ENCODE measurements around the gene ACLY. TPM values are rescaled to one million over a fixed set of nuclear protein-coding genes. Genes with fewer than 3 reads are reported as not detected.

ACLY gene
- total and polyA plus RNA-seq, 2 donors (not counting 1 experiment from before 2014, with no cell fraction given) = 40.2 to 91.5 TPM

DNA sequence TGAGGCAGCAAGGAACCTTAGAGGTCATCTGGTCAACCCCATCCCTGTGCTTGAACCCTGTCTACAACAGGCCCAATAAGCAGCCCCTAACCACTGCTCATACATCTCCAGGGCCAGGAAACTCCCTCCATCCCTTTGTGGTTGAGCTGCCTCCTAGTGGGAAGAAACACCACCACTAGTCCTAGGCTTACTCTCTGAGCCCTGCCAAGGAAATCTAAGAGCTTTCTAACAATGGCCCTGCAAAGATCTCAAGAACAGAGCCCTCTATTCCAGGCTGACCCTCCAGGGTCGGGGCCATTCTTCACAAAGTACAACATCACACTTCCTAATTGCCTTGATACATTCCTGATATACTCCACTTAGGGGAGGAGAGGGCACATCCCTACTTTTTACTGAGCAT is 5.8 kb downstream of the ACLY start:
- peaks cover 10 to 12% of the 10 kb centered on the region in 2 donors for H3K4me1 ChIP-seq (ENCODE audit: control insufficient read depth in 2 of 2, insufficient read depth in 2 of 2, low read length in 2 of 2)
- DNase-seq (no peak), ATAC-seq (ENCODE audit: low read depth) (no peak)
- H3K9me3 Mint-ChIP-seq (ENCODE audit: insufficient read depth) = no peaks in the 10 kb centered on the region
- peaks cover 74% of the 10 kb centered on the region for H4K20me1 ChIP-seq (ENCODE audit: control insufficient read depth, insufficient read depth, low read length, poor library complexity, severe bottlenecking)
- H3K4me3 Mint-ChIP-seq = no peak overlapping the region
- no peak overlapping the region for H3K27ac ChIP-seq (ENCODE audit: low read length in 2 of 2)
- no peak overlapping the region for H3K27ac Mint-ChIP-seq
- no peak overlapping the region for H3K4me2 ChIP-seq (replicated peaks; ENCODE audit: low read depth, low read length, poor library complexity, severe bottlenecking)
- H3K9me3 ChIP-seq (ENCODE audit: control extremely low read depth in 1 of 3, control insufficient read depth in 2 of 3, insufficient read depth in 1 of 3, low read length in 2 of 3) = no peaks in the 10 kb centered on the region
- ChIA-PET CTCF (interaction anchor here (1.3 kb wide), 1 partner anchor 18 kb away, joined by 3 read pairs; the partner anchor contains the start of gene ODAD4), POLR2A (no interaction called here)
- no peaks in the 10 kb centered on the region for H3K27me3 Mint-ChIP-seq
- peaks cover 31% of the 10 kb centered on the region for H3K4me1 Mint-ChIP-seq
- peaks cover 4 to 52% of the 10 kb centered on the region in 2 experiments for H3K36me3 ChIP-seq (replicated peaks in 1 of 2; ENCODE audit: control extremely low read depth in 1 of 2, control insufficient read depth in 1 of 2, extremely low read depth in 1 of 2, insufficient read depth in 2 of 2, low read length in 1 of 2)
- intact Hi-C loops (cut with micrococcal nuclease) = no loop called here
- peaks cover 70% of the 10 kb centered on the region for H3K79me2 ChIP-seq (ENCODE audit: control insufficient read depth, insufficient read depth, low read length)
- no peak for TF ChIP-seq EZH2 (IDR thresholded peaks at IDR 0.05; ENCODE audit: borderline replicate concordance, insufficient read depth, low read depth, low read length, poor library complexity, severe bottlenecking)
- TF ChIP-seq, protein P1, sequence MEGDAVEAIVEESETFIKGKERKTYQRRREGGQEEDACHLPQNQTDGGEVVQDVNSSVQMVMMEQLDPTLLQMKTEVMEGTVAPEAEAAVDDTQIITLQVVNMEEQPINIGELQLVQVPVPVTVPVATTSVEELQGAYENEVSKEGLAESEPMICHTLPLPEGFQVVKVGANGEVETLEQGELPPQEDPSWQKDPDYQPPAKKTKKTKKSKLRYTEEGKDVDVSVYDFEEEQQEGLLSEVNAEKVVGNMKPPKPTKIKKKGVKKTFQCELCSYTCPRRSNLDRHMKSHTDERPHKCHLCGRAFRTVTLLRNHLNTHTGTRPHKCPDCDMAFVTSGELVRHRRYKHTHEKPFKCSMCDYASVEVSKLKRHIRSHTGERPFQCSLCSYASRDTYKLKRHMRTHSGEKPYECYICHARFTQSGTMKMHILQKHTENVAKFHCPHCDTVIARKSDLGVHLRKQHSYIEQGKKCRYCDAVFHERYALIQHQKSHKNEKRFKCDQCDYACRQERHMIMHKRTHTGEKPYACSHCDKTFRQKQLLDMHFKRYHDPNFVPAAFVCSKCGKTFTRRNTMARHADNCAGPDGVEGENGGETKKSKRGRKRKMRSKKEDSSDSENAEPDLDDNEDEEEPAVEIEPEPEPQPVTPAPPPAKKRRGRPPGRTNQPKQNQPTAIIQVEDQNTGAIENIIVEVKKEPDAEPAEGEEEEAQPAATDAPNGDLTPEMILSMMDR (IDR thresholded peaks at IDR 0.05) = no peak
- H3K4me3 ChIP-seq (ENCODE audit: control extremely low read depth in 1 of 5, extremely low read depth in 1 of 5, insufficient read depth in 1 of 5, low read depth in 2 of 5, low read length in 4 of 5) = no peak overlapping the region
- WGBS (ENCODE audit: insufficient coverage) = no CpG with 5 or more reads among the region's 1 CpG
- H2AFZ ChIP-seq (ENCODE audit: insufficient read depth, low read depth, low read length, poor library complexity, severe bottlenecking) = no peak overlapping the region
- no peak overlapping the region for H3K9ac ChIP-seq (ENCODE audit: low read length)
- no peaks in the 10 kb centered on the region for H3K27me3 ChIP-seq (replicated peaks in 1 of 4; ENCODE audit: control extremely low read depth in 1 of 4, control insufficient read depth in 3 of 4, insufficient read depth in 4 of 4, low read length in 3 of 4)

GRCh38 chr17:41910701-41911391 is 7.9 kb downstream of the ACLY start:
- POLR2A ChIA-PET = no interaction called here
- Mint-ChIP-seq H3K4me1 (peaks cover 17% of the 10 kb centered on the region), H3K9me3 (ENCODE audit: insufficient read depth) (no peaks in the 10 kb centered on the region), H3K27me3 (no peaks in the 10 kb centered on the region), H3K4me3 (no peak overlapping the region), H3K27ac (no peak overlapping the region)
- ATAC-seq (ENCODE audit: low read depth) = no peak
- intact Hi-C loops (cut with micrococcal nuclease) = no loop called here
- CTCF ChIA-PET = no interaction called here
- Histone ChIP-seq H2AFZ (ENCODE audit: insufficient read depth, low read depth, low read length, poor library complexity, severe bottlenecking) (no peak overlapping the region), H3K4me1 (ENCODE audit: control insufficient read depth in 2 of 2, insufficient read depth in 2 of 2, low read length in 2 of 2) (no peaks in the 10 kb centered on the region), H4K20me1 (ENCODE audit: control insufficient read depth, insufficient read depth, low read length, poor library complexity, severe bottlenecking) (peaks cover 58% of the 10 kb centered on the region), H3K9ac (ENCODE audit: low read length) (no peak overlapping the region), H3K4me3 (ENCODE audit: control extremely low read depth in 1 of 5, extremely low read depth in 1 of 5, insufficient read depth in 1 of 5, low read depth in 2 of 5, low read length in 4 of 5) (no peak overlapping the region), H3K79me2 (ENCODE audit: control insufficient read depth, insufficient read depth, low read length) (peaks cover 52% of the 10 kb centered on the region), H3K27ac (ENCODE audit: low read length in 2 of 2) (no peak overlapping the region), H3K9me3 (ENCODE audit: control extremely low read depth in 1 of 3, control insufficient read depth in 2 of 3, insufficient read depth in 1 of 3, low read length in 2 of 3) (no peaks in the 10 kb centered on the region), H3K4me2 (replicated peaks; ENCODE audit: low read depth, low read length, poor library complexity, severe bottlenecking) (no peak overlapping the region), H3K36me3 (replicated peaks in 1 of 2; ENCODE audit: control extremely low read depth in 1 of 2, control insufficient read depth in 1 of 2, extremely low read depth in 1 of 2, insufficient read depth in 2 of 2, low read length in 1 of 2) (peaks cover 5 to 71% of the 10 kb centered on the region in 2 experiments), H3K27me3 (replicated peaks in 1 of 4; ENCODE audit: control extremely low read depth in 1 of 4, control insufficient read depth in 3 of 4, insufficient read depth in 4 of 4, low read length in 3 of 4) (no peaks in the 10 kb centered on the region)
- TF ChIP-seq EZH2 (IDR thresholded peaks at IDR 0.05; ENCODE audit: borderline replicate concordance, insufficient read depth, low read depth, low read length, poor library complexity, severe bottlenecking) = no peak
- TF ChIP-seq, protein P1 (IDR thresholded peaks at IDR 0.05) = no peak
- DNase-seq = no peak
- 98% methylated on average over 13 of the region's 13 CpGs for WGBS (ENCODE audit: insufficient coverage)
